Measurements from ENCODE around the gene GALNT14.

- TF ChIP-seq, protein P1, sequence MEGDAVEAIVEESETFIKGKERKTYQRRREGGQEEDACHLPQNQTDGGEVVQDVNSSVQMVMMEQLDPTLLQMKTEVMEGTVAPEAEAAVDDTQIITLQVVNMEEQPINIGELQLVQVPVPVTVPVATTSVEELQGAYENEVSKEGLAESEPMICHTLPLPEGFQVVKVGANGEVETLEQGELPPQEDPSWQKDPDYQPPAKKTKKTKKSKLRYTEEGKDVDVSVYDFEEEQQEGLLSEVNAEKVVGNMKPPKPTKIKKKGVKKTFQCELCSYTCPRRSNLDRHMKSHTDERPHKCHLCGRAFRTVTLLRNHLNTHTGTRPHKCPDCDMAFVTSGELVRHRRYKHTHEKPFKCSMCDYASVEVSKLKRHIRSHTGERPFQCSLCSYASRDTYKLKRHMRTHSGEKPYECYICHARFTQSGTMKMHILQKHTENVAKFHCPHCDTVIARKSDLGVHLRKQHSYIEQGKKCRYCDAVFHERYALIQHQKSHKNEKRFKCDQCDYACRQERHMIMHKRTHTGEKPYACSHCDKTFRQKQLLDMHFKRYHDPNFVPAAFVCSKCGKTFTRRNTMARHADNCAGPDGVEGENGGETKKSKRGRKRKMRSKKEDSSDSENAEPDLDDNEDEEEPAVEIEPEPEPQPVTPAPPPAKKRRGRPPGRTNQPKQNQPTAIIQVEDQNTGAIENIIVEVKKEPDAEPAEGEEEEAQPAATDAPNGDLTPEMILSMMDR (IDR thresholded peaks at IDR 0.05): no peak
- TF ChIP-seq POLR2A (IDR thresholded peaks at IDR 0.05) (no peak), POLR2AphosphoS5 (IDR thresholded peaks at IDR 0.05) (no peak)
Measured at GRCh38 chr2:31004257-31004656, 134.0 kb downstream of the GALNT14 start.
